Naive B cell (primary cell): ENCODE measurements around the gene PRR5L. TPM values are rescaled to one million over a fixed set of nuclear protein-coding genes. Genes with fewer than 3 reads are reported as not detected.
A peak's percentile ranks its signal among the peaks of the same experiment; 100 is the strongest.

Experiments
- ATAC-seq, 2 donors: fragments of 150-1000 bp; cut with Tn5 transposase; 2 replicates each; pipeline ENCODE4 v1.10.0; 2021; ENCODE audit warnings: low read depth in 2 of 2, mild to moderate bottlenecking in 2 of 2, moderate library complexity in 2 of 2
- DNase-seq: peaks from one replicate; pipeline ENCODE4 v3.0.0; 2022
- H3K27ac Mint-ChIP-seq, 6 donors: one replicate each; pipeline ENCODE4 v1.8.0; 2020 to 2022; ENCODE audit warnings: mild to moderate bottlenecking in 6 of 6, mixed read lengths in 6 of 6, moderate library complexity in 5 of 6, inconsistent platforms in 2 of 6
- H3K27me3 Mint-ChIP-seq, 3 donors: one replicate each; pipeline ENCODE4 v1.8.0; 2021 to 2022; ENCODE audit warnings: mixed read lengths in 3 of 3, mild to moderate bottlenecking in 1 of 3
- H3K36me3 Mint-ChIP-seq, 2 donors: one replicate each; pipeline ENCODE4 v1.8.0; 2020 to 2022; ENCODE audit warnings: mixed read lengths in 2 of 2, inconsistent platforms in 1 of 2, mild to moderate bottlenecking in 1 of 2
- H3K4me1 Mint-ChIP-seq, 3 donors: one replicate each; pipeline ENCODE4 v1.8.0; 2020 to 2022; ENCODE audit warnings: mixed read lengths in 3 of 3, inconsistent platforms in 1 of 3, mild to moderate bottlenecking in 1 of 3, moderate library complexity in 1 of 3
- H3K4me3 Mint-ChIP-seq, 8 donors: one replicate each; pipeline ENCODE4 v1.8.0; 2020 to 2022; ENCODE audit warnings: mild to moderate bottlenecking in 8 of 8, mixed read lengths in 8 of 8, moderate library complexity in 8 of 8, inconsistent platforms in 2 of 8
- H3K9me3 Mint-ChIP-seq, 7 donors: one replicate each; pipeline ENCODE4 v1.8.0; 2020 to 2022; ENCODE audit warnings: mixed read lengths in 7 of 7, mild to moderate bottlenecking in 5 of 7, inconsistent platforms in 2 of 7, moderate library complexity in 1 of 7
- polyA plus RNA-seq, 6 donors: library from polyadenylated mRNA; unstranded; fragments of 300-500 nt; fragmentation: Illumina TruSeq; gene quantifications; one replicate each; pipeline ENCODE4 v1.2.3, GENCODE V29; 2021; ENCODE audit warnings: low read depth in 6 of 6

Gene PRR5L
- polyA plus RNA-seq, 6 donors from 2014 or later: 0.97 to 4.9 (median 1.9) TPM; not detected in 1

GRCh38 chr11:36289226-36289852, 6.7 kb upstream of the PRR5L start, which contains the start of gene COMMD9:
COMMD9 (minus strand) TSS chr11:36289424; CDS start chr11:36289412, 12 bp downstream.
- Mint-ChIP-seq H3K27me3 (no peaks in the 10 kb centered on the region), H3K9me3 (no peaks in the 10 kb centered on the region), H3K27ac (peak within 1 kb of the TSS; percentile 38 to 92 (median 86)), H3K36me3 (no peaks in the 10 kb centered on the region), H3K4me1 (peaks cover 23 to 51% (median 34%) of the 10 kb centered on the region in 3 donors), H3K4me3 (peak within 1 kb of the TSS; percentile 86 to 97 (median 94))
- ATAC-seq (peak; percentile 98 to 99), DNase-seq (peak; percentile 89)

DNA sequence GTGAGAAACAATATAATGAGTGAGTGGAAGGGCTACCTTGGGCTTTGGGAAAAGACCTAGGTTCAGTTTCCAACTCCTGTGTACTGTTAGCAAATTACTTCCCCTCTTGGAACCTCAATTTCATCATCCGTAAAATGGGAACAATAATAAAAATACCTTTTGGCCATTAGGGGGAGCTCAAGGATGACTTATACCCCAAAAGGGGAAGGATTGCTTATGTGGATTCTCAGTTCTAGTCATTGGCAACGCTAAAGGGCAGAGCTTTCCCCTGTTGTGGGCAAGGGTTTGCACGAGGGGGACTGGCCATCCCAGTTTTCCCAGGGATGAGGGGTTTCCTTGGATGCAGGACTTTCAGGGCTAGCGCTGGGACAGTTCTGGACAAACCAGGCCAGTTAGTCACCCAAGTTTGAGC, 3.8 kb upstream of the PRR5L start:
- ATAC-seq: peak in 1 of 2 donors; percentile 22
- peak; percentile 58 for DNase-seq

GRCh38 chr11:36296884-36297543, 926 bp downstream of the PRR5L start:
- no peak overlapping the region for H3K4me3 Mint-ChIP-seq
- H3K27ac Mint-ChIP-seq: no peak overlapping the region
- H3K4me1 Mint-ChIP-seq: peaks cover 0 to 4% (median 3%) of the 10 kb centered on the region in 3 donors
- peaks cover 20 to 32% (median 21%) of the 10 kb centered on the region in 3 donors for H3K27me3 Mint-ChIP-seq
- ATAC-seq: no peak
- H3K36me3 Mint-ChIP-seq: no peaks in the 10 kb centered on the region
- H3K9me3 Mint-ChIP-seq: no peaks in the 10 kb centered on the region
- no peak for DNase-seq

More for the DNA sequence above, 3.8 kb upstream of the PRR5L start:
- Mint-ChIP-seq H3K27ac (no peak overlapping the region), H3K27me3 (no peaks in the 10 kb centered on the region), H3K4me1 (peaks cover 23 to 31% (median 25%) of the 10 kb centered on the region in 3 donors), H3K9me3 (no peaks in the 10 kb centered on the region), H3K4me3 (peak overlapping the region in 1 of 8 donors; percentile 74), H3K36me3 (no peaks in the 10 kb centered on the region)

- H3K27ac Mint-ChIP-seq: peak overlapping the region in 1 of 6 donors; percentile 32
- no peak for ATAC-seq
- H3K4me1 Mint-ChIP-seq: no peaks in the 10 kb centered on the region
- no peaks in the 10 kb centered on the region for H3K36me3 Mint-ChIP-seq
- H3K4me3 Mint-ChIP-seq: no peak overlapping the region
- H3K9me3 Mint-ChIP-seq: no peaks in the 10 kb centered on the region
- peaks cover 21 to 44% (median 32%) of the 10 kb centered on the region in 3 donors for H3K27me3 Mint-ChIP-seq
- DNase-seq: no peak
Observed at GRCh38 chr11:36300650-36301049, 4.6 kb downstream of the PRR5L start.

DNA sequence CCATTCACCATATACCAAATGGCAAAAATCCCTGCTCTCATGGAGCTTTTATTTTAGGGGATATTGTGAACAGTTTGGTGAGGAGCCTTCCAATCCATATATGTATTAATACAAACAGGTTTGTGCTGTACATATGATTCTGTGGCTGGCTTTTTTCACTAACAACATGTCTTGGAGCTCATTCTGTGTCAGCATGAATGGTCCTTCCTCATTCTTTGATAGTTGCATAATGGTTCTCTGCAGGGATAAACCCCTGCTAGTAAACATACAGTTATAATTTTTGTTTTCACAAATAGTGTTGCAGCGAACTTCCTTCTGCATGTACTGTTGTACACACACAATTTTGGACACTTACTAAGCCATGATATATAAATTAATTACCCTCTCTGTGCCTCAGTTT, 8.3 kb downstream of the PRR5L start:
- peaks cover 18 to 39% (median 35%) of the 10 kb centered on the region in 3 donors for H3K27me3 Mint-ChIP-seq

GRCh38 chr11:36305047-36305446, 9.0 kb downstream of the PRR5L start:
- Mint-ChIP-seq H3K36me3 (no peaks in the 10 kb centered on the region), H3K27me3 (peaks cover 20 to 44% (median 42%) of the 10 kb centered on the region in 3 donors), H3K9me3 (peaks cover 0 to 8% (median 3%) of the 10 kb centered on the region in 7 donors)

More for the DNA sequence above, 8.3 kb downstream of the PRR5L start:
- H3K27ac Mint-ChIP-seq: no peak overlapping the region
- H3K4me1 Mint-ChIP-seq: peaks cover 0 to 6% (median 0%) of the 10 kb centered on the region in 3 donors
- peaks cover 0 to 8% (median 3%) of the 10 kb centered on the region in 7 donors for H3K9me3 Mint-ChIP-seq
- no peak for ATAC-seq
- no peak overlapping the region for H3K4me3 Mint-ChIP-seq
- no peak for DNase-seq
- H3K36me3 Mint-ChIP-seq: no peaks in the 10 kb centered on the region

GRCh38 chr11:36306888-36307287, 10.8 kb downstream of the PRR5L start:
- DNase-seq (peak; percentile 6), ATAC-seq (peak; percentile 37 to 47)
- Mint-ChIP-seq H3K9me3 (peaks cover 0 to 8% (median 3%) of the 10 kb centered on the region in 7 donors), H3K27me3 (peaks cover 14 to 37% (median 36%) of the 10 kb centered on the region in 3 donors), H3K36me3 (no peaks in the 10 kb centered on the region), H3K27ac (peak overlapping the region in 1 of 6 donors; percentile 28), H3K4me3 (no peak overlapping the region), H3K4me1 (peaks cover 0 to 6% (median 0%) of the 10 kb centered on the region in 3 donors)

More at GRCh38 chr11:36305047-36305446, 9.0 kb downstream of the PRR5L start:
- DNase-seq (no peak), ATAC-seq (no peak)
- Mint-ChIP-seq H3K4me1 (peaks cover 0 to 6% (median 0%) of the 10 kb centered on the region in 3 donors), H3K4me3 (no peak overlapping the region), H3K27ac (no peak overlapping the region)

- H3K9me3 Mint-ChIP-seq: peaks cover 0 to 8% (median 3%) of the 10 kb centered on the region in 7 donors
- H3K36me3 Mint-ChIP-seq: no peaks in the 10 kb centered on the region
- peaks cover 12 to 28% (median 25%) of the 10 kb centered on the region in 3 donors for H3K27me3 Mint-ChIP-seq
- no peak overlapping the region for H3K27ac Mint-ChIP-seq
- DNase-seq: no peak
- no peak overlapping the region for H3K4me3 Mint-ChIP-seq
- ATAC-seq: no peak
- peaks cover 0 to 6% (median 0%) of the 10 kb centered on the region in 3 donors for H3K4me1 Mint-ChIP-seq
Observed at GRCh38 chr11:36308577-36308976, 12.5 kb downstream of the PRR5L start.

GRCh38 chr11:36309779-36310178, 13.7 kb downstream of the PRR5L start:
- DNase-seq (no peak), ATAC-seq (no peak)
- Mint-ChIP-seq H3K4me3 (no peak overlapping the region), H3K36me3 (no peaks in the 10 kb centered on the region), H3K27ac (peak overlapping the region in 1 of 6 donors; percentile 18), H3K9me3 (peaks cover 0 to 8% (median 3%) of the 10 kb centered on the region in 7 donors), H3K4me1 (peaks cover 0 to 6% (median 0%) of the 10 kb centered on the region in 3 donors), H3K27me3 (peaks cover 12 to 35% (median 30%) of the 10 kb centered on the region in 3 donors)

GRCh38 chr11:36311926-36312595, 16.0 kb downstream of the PRR5L start:
- H3K36me3 Mint-ChIP-seq: no peaks in the 10 kb centered on the region
- DNase-seq: no peak
- H3K27me3 Mint-ChIP-seq: peaks cover 20 to 50% (median 47%) of the 10 kb centered on the region in 3 donors
- H3K4me1 Mint-ChIP-seq: peaks cover 0 to 1% (median 0%) of the 10 kb centered on the region in 3 donors
- H3K4me3 Mint-ChIP-seq: no peak overlapping the region
- no peaks in the 10 kb centered on the region for H3K9me3 Mint-ChIP-seq
- no peak for ATAC-seq
- H3K27ac Mint-ChIP-seq: no peak overlapping the region

- H3K27me3 Mint-ChIP-seq: peaks cover 24 to 54% (median 51%) of the 10 kb centered on the region in 3 donors
- no peaks in the 10 kb centered on the region for H3K36me3 Mint-ChIP-seq
- ATAC-seq: no peak
- DNase-seq: no peak
- H3K4me3 Mint-ChIP-seq: no peak overlapping the region
- no peaks in the 10 kb centered on the region for H3K4me1 Mint-ChIP-seq
- no peaks in the 10 kb centered on the region for H3K9me3 Mint-ChIP-seq
- H3K27ac Mint-ChIP-seq: no peak overlapping the region
Observed at GRCh38 chr11:36312611-36313472, 16.8 kb downstream of the PRR5L start.

DNA sequence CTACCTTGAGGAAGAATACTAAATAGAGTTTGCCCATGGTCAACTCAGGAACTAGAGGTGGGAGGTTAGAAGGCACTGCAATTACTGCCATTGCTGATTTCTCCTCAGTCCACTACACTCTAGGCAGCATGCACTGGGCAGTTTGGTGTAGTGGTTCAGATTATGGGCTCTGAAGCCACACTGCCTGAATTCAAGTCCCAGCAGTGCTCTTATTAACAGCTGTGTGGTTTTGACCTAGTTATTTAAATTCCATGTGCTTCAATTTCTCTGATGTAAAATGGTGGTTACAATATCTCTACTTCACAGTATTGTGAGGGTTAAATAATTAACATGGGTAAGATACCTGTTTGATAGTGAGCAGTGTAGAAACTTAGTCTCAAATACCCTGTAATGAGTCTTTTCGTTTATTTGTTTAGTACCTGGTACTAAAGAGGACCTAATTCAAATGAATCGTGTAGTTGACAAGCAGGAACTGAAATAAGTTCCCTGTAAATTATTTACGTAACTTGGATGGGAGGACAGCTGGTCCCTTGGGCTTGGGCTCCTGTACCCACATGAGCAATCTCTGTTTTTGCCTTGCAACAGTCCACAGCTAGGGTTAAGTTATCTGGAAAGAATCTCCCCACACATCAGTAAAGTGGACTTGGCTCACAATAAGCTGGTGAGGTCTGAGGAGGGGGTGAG, 17.8 kb downstream of the PRR5L start:
- peaks cover 20 to 59% (median 48%) of the 10 kb centered on the region in 3 donors for H3K27me3 Mint-ChIP-seq
- no peaks in the 10 kb centered on the region for H3K9me3 Mint-ChIP-seq
- H3K4me1 Mint-ChIP-seq: no peaks in the 10 kb centered on the region
- no peak overlapping the region for H3K4me3 Mint-ChIP-seq
- no peak for ATAC-seq
- no peak for DNase-seq
- no peak overlapping the region for H3K27ac Mint-ChIP-seq
- no peaks in the 10 kb centered on the region for H3K36me3 Mint-ChIP-seq
